Lower leg skin (tissue), 4 donors: ENCODE results near the gene SMIM12. TPM values are rescaled to one million over a fixed set of nuclear protein-coding genes. Genes with fewer than 3 reads are reported as not detected.

Source experiments
- DNase-seq, 2 donors: peaks; one replicate each; pipeline ENCODE4 v3.0.0-alpha.2; 2019; ENCODE audit warnings: low spot score in 2 of 2
- H3K4me3 ChIP-seq: fragments of 200-600 bp; sonication (generic); 2 replicates; pipeline ENCODE4 v1.5.1; 2017; ENCODE audit warnings: mild to moderate bottlenecking, low read depth; ENCODE audit not compliant: poor library complexity, severe bottlenecking
- POLR2A ChIP-seq, 2 donors: fragments of 450-650 bp; IDR thresholded peaks; one replicate each; pipeline ENCODE4 v1.6.1; 2016 to 2017; ENCODE audit warnings: antibody characterized with exemption in 2 of 2, mild to moderate bottlenecking in 1 of 2, moderate library complexity in 1 of 2
- WGBS, 2 donors: methylation state at CpG; one replicate each; pipeline ENCODE4 v1.1.5; 2018; 5-methylcytosine and 5-hydroxymethylcytosine counted together
- intact Hi-C: fragments of 100-400 bp; cut with DNase I; formaldehyde crosslinking; loops from one replicate; pipeline ENCODE4 v1.15.0; 2023; ENCODE audit warnings: low total_unique reads
- total RNA-seq, 4 donors: library from RNA; depleted of rRNA; stranded (reverse); fragments of >200 nt; gene quantifications; one replicate each; pipeline ENCODE4 v1.1.0, GENCODE V29; 2016
- TF ChIP-seq, protein P1 (sequence below), 3 donors: fragments of 450-650 bp; IDR thresholded peaks; one replicate each; pipeline ENCODE4 v1.5.1; 2016; ENCODE audit warnings: antibody characterized with exemption in 3 of 3, mild to moderate bottlenecking in 3 of 3, moderate library complexity in 2 of 3

SMIM12 gene
- total RNA-seq, 4 donors from 2014 or later = 22.7 to 28.8 (median 25.7) TPM

- TF ChIP-seq, protein P1, sequence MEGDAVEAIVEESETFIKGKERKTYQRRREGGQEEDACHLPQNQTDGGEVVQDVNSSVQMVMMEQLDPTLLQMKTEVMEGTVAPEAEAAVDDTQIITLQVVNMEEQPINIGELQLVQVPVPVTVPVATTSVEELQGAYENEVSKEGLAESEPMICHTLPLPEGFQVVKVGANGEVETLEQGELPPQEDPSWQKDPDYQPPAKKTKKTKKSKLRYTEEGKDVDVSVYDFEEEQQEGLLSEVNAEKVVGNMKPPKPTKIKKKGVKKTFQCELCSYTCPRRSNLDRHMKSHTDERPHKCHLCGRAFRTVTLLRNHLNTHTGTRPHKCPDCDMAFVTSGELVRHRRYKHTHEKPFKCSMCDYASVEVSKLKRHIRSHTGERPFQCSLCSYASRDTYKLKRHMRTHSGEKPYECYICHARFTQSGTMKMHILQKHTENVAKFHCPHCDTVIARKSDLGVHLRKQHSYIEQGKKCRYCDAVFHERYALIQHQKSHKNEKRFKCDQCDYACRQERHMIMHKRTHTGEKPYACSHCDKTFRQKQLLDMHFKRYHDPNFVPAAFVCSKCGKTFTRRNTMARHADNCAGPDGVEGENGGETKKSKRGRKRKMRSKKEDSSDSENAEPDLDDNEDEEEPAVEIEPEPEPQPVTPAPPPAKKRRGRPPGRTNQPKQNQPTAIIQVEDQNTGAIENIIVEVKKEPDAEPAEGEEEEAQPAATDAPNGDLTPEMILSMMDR (IDR thresholded peaks at IDR 0.05) = no peak
- no peak for TF ChIP-seq POLR2A (IDR thresholded peaks at IDR 0.05)
- no peak overlapping the region for H3K4me3 ChIP-seq
- DNase-seq = no peak
- 76 to 78% methylated on average over 17 of the region's 17 CpGs for WGBS, 2 donors
- intact Hi-C loops = no loop called here
Observed at GRCh38 chr1:34871443-34872132, 12.0 kb upstream of the SMIM12 start.

DNA sequence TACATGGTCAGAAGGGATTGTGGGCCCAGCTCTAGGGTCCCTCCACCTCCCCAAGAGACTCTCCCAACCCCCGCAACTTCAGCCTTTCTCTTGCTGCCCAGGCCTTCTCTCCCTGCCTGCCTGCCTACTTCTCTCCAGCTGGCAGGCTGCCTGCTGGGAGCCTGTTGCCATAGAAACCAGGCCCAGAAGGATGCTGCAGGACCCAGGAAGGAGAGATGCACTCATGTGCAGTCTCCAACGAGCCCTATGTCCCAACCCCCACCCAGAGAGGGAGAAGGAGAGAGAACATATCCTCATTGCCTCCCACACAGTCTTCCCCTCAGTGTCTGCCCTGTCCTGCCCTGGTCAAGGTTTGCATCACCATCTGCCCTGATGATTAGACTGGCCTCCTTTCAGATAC lies 10.8 kb upstream of the SMIM12 start:
- TF ChIP-seq POLR2A (IDR thresholded peaks at IDR 0.05) = no peak
- TF ChIP-seq, protein P1 (IDR thresholded peaks at IDR 0.05) = no peak
- no peak overlapping the region for H3K4me3 ChIP-seq
- intact Hi-C loops = no loop called here
- DNase-seq = no peak
- WGBS, 2 donors = 55 to 65% methylated on average over 2 of the region's 2 CpGs

DNA sequence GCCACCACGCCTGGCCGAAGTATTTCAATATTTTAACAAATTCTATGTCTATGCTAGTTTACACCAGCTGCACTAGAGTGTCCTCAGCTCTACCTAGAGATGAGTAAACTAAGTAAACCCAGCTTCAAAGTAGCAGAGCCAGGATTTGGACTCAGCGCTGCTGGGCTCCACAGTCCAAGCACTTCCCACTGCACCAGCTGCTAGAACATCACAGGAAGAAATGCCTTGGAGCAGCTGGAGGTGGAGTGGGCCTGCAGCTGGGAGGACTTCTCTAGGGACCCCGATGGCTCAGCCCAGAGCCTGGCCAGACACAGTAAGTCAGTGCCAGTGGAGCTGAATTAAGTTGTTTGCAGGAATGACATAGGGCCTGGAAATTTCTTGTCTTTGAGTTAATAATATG lies 10.2 kb upstream of the SMIM12 start:
- H3K4me3 ChIP-seq = no peak overlapping the region
- DNase-seq = peak in 1 of 2 donors; percentile 20
- intact Hi-C loops = no loop called here
- 90 to 91% methylated on average over 4 of the region's 4 CpGs for WGBS, 2 donors
- TF ChIP-seq POLR2A (IDR thresholded peaks at IDR 0.05) = no peak
- TF ChIP-seq, protein P1 (IDR thresholded peaks at IDR 0.05) = no peak

GRCh38 chr1:34868230-34869049 lies 8.9 kb upstream of the SMIM12 start:
- intact Hi-C loops = no loop called here
- TF ChIP-seq POLR2A (IDR thresholded peaks at IDR 0.05) = no peak
- TF ChIP-seq, protein P1 (IDR thresholded peaks at IDR 0.05) = no peak
- WGBS, 2 donors = 92 to 93% methylated on average over 42 to 44 of the region's 44 CpGs
- no peak overlapping the region for H3K4me3 ChIP-seq
- DNase-seq = peak in 1 of 2 donors; percentile 78

GRCh38 chr1:34867415-34867814 lies 7.9 kb upstream of the SMIM12 start:
- intact Hi-C loops = no loop called here
- no peak for DNase-seq
- 83 to 85% methylated on average over 6 of the region's 6 CpGs for WGBS, 2 donors
- TF ChIP-seq POLR2A (IDR thresholded peaks at IDR 0.05) = no peak
- TF ChIP-seq, protein P1 (IDR thresholded peaks at IDR 0.05) = no peak
- no peak overlapping the region for H3K4me3 ChIP-seq
